ENCODE data around the gene DPP3.

DPP3 gene

DNA sequence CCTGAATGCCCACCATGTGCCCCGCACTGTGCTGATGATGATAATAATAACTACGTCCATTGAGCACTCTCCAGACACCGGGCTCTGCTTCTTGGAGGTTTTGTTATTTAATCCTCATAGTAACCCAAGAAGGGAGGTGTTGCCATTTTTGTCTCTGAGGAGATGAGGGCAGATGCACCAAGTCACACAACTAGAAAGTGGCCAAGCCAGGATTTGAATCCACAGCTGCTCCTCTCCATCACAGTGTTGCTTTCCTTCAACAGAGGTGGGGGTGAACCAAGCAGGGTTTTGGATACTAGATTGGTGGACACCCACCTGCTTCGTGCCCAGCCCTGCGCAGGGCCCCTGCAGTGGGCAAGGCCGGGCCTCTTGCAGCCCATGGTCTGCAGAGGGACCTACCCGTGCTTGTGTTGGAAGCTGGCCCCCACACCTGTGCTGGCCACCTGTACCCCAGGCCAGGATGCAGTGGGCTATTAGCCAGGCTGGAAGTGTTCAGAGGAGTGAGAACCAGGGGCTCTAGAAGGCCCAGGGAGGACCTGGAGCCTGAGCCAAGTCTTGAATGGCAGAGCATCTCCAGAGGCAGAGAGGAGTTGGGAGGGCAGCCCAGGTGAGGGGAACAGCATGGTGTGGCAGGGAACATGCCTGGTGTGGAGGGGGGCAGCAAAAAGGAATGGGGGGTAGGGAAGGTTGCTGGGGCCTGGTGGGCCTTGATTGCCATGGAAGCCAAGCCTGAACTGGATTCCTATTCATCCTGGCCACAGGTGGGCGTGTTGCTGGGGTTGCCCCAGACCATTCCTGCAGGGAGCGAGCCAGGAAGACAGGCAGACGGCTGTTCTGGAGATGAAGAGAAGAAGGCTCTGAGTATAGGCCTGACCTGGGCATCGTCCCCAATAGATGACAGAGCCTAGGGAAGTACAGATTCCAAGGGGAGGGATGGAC, 2.7 kb upstream of the DPP3 start:
- no peak for TF ChIP-seq NFIC (IDR thresholded peaks at IDR 0.05)
- TF ChIP-seq YY1 (IDR thresholded peaks at IDR 0.05; ENCODE audit: low read depth), result no peak
- TF ChIP-seq TCF12 (IDR thresholded peaks at IDR 0.05; ENCODE audit: low read depth), result no peak
- no peak for TF ChIP-seq CREB1 (IDR thresholded peaks at IDR 0.05; ENCODE audit: low read depth)
- TF ChIP-seq, protein P1, sequence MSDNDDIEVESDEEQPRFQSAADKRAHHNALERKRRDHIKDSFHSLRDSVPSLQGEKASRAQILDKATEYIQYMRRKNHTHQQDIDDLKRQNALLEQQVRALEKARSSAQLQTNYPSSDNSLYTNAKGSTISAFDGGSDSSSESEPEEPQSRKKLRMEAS (IDR thresholded peaks at IDR 0.05), result no peak
- TF ChIP-seq FOXM1 (IDR thresholded peaks at IDR 0.05; ENCODE audit: borderline replicate concordance, low read depth), result no peak
- TF ChIP-seq, protein P2, sequence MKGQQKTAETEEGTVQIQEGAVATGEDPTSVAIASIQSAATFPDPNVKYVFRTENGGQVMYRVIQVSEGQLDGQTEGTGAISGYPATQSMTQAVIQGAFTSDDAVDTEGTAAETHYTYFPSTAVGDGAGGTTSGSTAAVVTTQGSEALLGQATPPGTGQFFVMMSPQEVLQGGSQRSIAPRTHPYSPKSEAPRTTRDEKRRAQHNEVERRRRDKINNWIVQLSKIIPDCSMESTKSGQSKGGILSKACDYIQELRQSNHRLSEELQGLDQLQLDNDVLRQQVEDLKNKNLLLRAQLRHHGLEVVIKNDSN (IDR thresholded peaks at IDR 0.05), result no peak
- no peak for TF ChIP-seq TEAD4 (IDR thresholded peaks at IDR 0.05)
- TF ChIP-seq ZBTB7A (IDR thresholded peaks at IDR 0.05; ENCODE audit: low read depth), result no peak
- no peak for TF ChIP-seq REST (IDR thresholded peaks at IDR 0.05; ENCODE audit: low read depth)

GRCh38 chr11:66478729-66479393, 1.4 kb upstream of the DPP3 start:
- TF ChIP-seq CEBPB (IDR thresholded peaks at IDR 0.05), result no peak
- peak; percentile 88; the same call in 1 of the 2 replicates for TF ChIP-seq ZBTB7A (IDR thresholded peaks at IDR 0.05; ENCODE audit: low read depth)
- TF ChIP-seq RAD21 (IDR thresholded peaks at IDR 0.05; ENCODE audit: low read depth), result peak; percentile 60

DNA sequence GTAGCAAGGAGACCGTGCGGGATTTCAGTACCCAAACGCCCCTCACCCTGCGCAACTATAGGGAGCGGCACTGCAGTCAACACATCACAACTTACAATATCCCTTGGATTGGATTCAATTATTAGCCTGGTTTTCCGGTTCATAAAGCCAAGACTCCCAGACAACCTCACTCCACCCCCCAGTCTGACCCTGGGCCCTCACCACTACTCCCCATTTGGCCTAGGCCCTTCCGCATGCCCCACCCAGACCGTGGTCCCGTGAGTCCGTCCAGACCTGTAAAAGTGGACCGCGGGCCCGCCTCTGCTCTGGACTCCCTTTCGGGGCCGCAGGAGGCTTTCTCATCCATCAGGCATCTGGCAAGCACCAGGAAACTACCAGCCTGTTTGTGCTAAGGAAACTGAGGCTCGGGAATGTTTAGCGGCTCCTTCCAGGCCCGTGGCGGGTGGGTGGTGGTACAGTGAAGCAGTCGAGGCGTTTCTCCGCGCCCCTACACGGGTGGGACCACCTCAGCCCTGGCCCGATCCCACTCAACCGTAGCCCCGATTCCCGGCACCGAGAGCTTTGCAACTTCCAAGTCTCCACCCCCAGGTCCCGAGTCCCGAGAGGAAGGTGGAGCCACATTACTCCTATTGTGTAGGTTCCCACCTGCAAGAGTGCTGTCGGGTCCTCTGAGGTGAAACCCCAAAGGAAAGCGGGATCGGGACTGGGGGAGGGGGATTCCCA, 679 bp upstream of the DPP3 start:
- 0 out of 2 replicates have a peak, but pooled peaks have one; percentile 0 for TF ChIP-seq ZBTB7A (IDR thresholded peaks at IDR 0.05; ENCODE audit: low read depth)
- TF ChIP-seq TAF1 (IDR thresholded peaks at IDR 0.05; ENCODE audit: low read depth), result no peak
- TF ChIP-seq NFIC (IDR thresholded peaks at IDR 0.05), result 0 out of 2 replicates have a peak, but pooled peaks have one; percentile 26
- no peak for TF ChIP-seq FOXM1 (IDR thresholded peaks at IDR 0.05; ENCODE audit: borderline replicate concordance, low read depth)
- TF ChIP-seq, protein P1 (IDR thresholded peaks at IDR 0.05), result no peak

DNA sequence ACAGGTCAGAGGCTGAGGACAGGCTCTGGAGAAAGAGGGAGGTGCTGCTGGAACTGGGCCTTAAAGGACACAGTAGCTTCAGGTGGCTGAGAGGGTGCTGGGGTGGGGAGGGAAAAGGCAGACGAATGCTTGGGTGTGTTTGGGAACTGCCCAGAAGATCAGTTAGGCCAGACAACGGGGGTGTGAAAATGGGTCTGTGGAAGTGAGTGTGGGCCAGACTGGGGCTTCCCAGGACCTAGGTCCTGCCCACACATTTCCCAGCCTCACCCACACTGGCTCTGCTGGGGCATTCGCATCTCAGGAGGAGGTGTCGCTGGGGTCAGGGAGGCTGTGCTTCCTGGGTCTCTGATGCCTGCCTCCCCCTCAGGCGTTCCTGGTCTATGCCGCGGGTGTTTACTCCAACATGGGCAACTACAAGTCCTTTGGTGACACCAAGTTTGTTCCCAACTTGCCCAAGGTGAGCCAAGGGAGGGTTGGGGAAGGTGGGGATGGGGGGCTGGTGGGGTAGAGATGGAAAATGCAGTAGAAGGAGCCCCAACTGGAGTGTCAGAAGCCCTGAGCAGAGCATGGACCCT, 4.7 kb downstream of the DPP3 start:
- TF ChIP-seq NFIC (IDR thresholded peaks at IDR 0.05) (no peak), EGR1 (IDR thresholded peaks at IDR 0.05) (no peak), YY1 (IDR thresholded peaks at IDR 0.05; ENCODE audit: low read depth) (no peak), TEAD4 (IDR thresholded peaks at IDR 0.05) (no peak), ZBTB7A (IDR thresholded peaks at IDR 0.05; ENCODE audit: low read depth) (no peak), RAD21 (IDR thresholded peaks at IDR 0.05; ENCODE audit: low read depth) (no peak), EP300 (IDR thresholded peaks at IDR 0.05; ENCODE audit: borderline replicate concordance) (no peak), FOXM1 (IDR thresholded peaks at IDR 0.05; ENCODE audit: borderline replicate concordance, low read depth) (no peak), TAF1 (IDR thresholded peaks at IDR 0.05; ENCODE audit: low read depth) (no peak)
- TF ChIP-seq, protein P2 (IDR thresholded peaks at IDR 0.05), result no peak

DNA sequence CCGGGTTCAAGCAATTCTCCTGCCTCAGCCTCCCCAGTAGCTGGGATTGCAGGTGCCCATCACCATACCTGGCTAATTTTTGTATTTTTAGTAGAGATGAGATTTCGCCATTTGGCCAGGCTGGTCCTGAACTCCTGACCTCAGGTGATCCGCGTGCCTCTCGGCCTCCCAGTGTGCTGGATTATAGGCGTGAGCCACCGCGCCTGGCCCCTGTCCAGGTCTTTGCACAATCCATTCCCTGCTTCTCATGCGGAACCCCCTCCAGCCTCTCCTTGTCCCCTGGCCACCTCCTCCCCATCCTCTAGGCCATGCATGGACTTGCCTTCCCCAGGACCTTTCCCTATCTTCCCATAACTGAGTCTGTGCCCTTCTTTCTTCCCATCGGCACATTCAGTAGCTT, 8.7 kb downstream of the DPP3 start:
- TF ChIP-seq NFIC (IDR thresholded peaks at IDR 0.05) (peak; percentile 30; the same call in 1 of the 2 replicates), TAF1 (IDR thresholded peaks at IDR 0.05; ENCODE audit: low read depth) (no peak), EP300 (IDR thresholded peaks at IDR 0.05; ENCODE audit: borderline replicate concordance) (no peak), CEBPB (IDR thresholded peaks at IDR 0.05) (no peak), FOXM1 (IDR thresholded peaks at IDR 0.05; ENCODE audit: borderline replicate concordance, low read depth) (no peak)
- TF ChIP-seq, protein P2 (IDR thresholded peaks at IDR 0.05), result no peak
- TF ChIP-seq, protein P1 (IDR thresholded peaks at IDR 0.05), result no peak

- 0 out of 2 replicates have a peak, but pooled peaks have one; percentile 32 for TF ChIP-seq YY1 (IDR thresholded peaks at IDR 0.05; ENCODE audit: low read depth)
- TF ChIP-seq EGR1 (IDR thresholded peaks at IDR 0.05), result no peak
- no peak for TF ChIP-seq NFIC (IDR thresholded peaks at IDR 0.05)
- peak; percentile 82 for TF ChIP-seq TCF12 (IDR thresholded peaks at IDR 0.05; ENCODE audit: low read depth)
- TF ChIP-seq CREB1 (IDR thresholded peaks at IDR 0.05; ENCODE audit: low read depth), result no peak
- no peak for TF ChIP-seq ZBTB7A (IDR thresholded peaks at IDR 0.05; ENCODE audit: low read depth)
- peak; percentile 47; the same call in 1 of the 2 replicates for TF ChIP-seq EP300 (IDR thresholded peaks at IDR 0.05; ENCODE audit: borderline replicate concordance)
- TF ChIP-seq FOXM1 (IDR thresholded peaks at IDR 0.05; ENCODE audit: borderline replicate concordance, low read depth), result no peak
- TF ChIP-seq TEAD4 (IDR thresholded peaks at IDR 0.05), result no peak
- no peak for TF ChIP-seq CEBPB (IDR thresholded peaks at IDR 0.05)
- no peak for TF ChIP-seq REST (IDR thresholded peaks at IDR 0.05; ENCODE audit: low read depth)
- TF ChIP-seq TAF1 (IDR thresholded peaks at IDR 0.05; ENCODE audit: low read depth), result no peak
- TF ChIP-seq, protein P1 (IDR thresholded peaks at IDR 0.05), result no peak; the same call in 1 of the 2 replicates
- TF ChIP-seq RAD21 (IDR thresholded peaks at IDR 0.05; ENCODE audit: low read depth), result no peak
These were observed 9.4 kb downstream of the DPP3 start for GRCh38 chr11:66489636-66490035.
